Astrocyte (in vitro differentiated cells and primary cell): ENCODE results near the gene KAT2B. TPM values are rescaled to one million over a fixed set of nuclear protein-coding genes. Genes with fewer than 3 reads are reported as not detected.
"Not testable (repeated sequence)": the region's sequence is repeated elsewhere in the genome, so short reads cannot be mapped to it uniquely, and the experiment has no call there.

Experiments
- DNase-seq: peaks from one replicate; pipeline ENCODE4 v3.0.0-alpha.2; 2010; ENCODE audit warnings: low read depth
- FAIRE-seq: peaks from 2 replicates; lab custom pipeline; 2011; peaks lifted over from hg19 to GRCh38; lab: Jason Lieb, UNC
- H2AFZ ChIP-seq: 2 replicates; pipeline ENCODE4 v1.6.0; 2012; ENCODE audit warnings: low read depth, low read length, inconsistent platforms
- H3K27ac ChIP-seq: 2 replicates; pipeline ENCODE4 v1.5.1; 2011; ENCODE audit warnings: low read depth, low read length, inconsistent platforms
- H3K27me3 ChIP-seq: 2 replicates; pipeline ENCODE4 v1.6.0; 2011; ENCODE audit warnings: low read length, inconsistent platforms; ENCODE audit not compliant: insufficient read depth
- H3K36me3 ChIP-seq: 2 replicates; pipeline ENCODE4 v1.5.1; 2011; ENCODE audit warnings: low read length, inconsistent platforms; ENCODE audit not compliant: insufficient read depth
- H3K4me1 ChIP-seq: 2 replicates; pipeline ENCODE4 v1.5.1; 2011; ENCODE audit warnings: low read length, inconsistent platforms; ENCODE audit not compliant: insufficient read depth
- H3K4me2 ChIP-seq: 2 replicates; pipeline ENCODE4 v1.6.0; 2012; ENCODE audit warnings: low read length, inconsistent platforms
- H3K4me3 ChIP-seq: 2 replicates; pipeline ENCODE4 v1.5.1; 2011; ENCODE audit warnings: low read depth, mild to moderate bottlenecking, low read length, inconsistent platforms; ENCODE audit not compliant: insufficient read depth
- H3K79me2 ChIP-seq: 2 replicates; pipeline ENCODE4 v1.6.0; 2012; ENCODE audit warnings: mild to moderate bottlenecking, low read length, inconsistent platforms; ENCODE audit not compliant: insufficient read depth
- H3K9ac ChIP-seq: 2 replicates; pipeline ENCODE4 v1.6.0; 2012; ENCODE audit warnings: mild to moderate bottlenecking, low read length, inconsistent platforms
- H3K9me3 ChIP-seq: 2 replicates; pipeline ENCODE4 v1.5.1; 2012; ENCODE audit warnings: low read depth, mild to moderate bottlenecking, low read length, inconsistent platforms; ENCODE audit not compliant: insufficient read depth
- H4K20me1 ChIP-seq: 2 replicates; pipeline ENCODE4 v1.6.0; 2012; ENCODE audit warnings: low read length, inconsistent platforms; ENCODE audit not compliant: insufficient read depth
- H3K27ac Mint-ChIP-seq: one replicate; pipeline ENCODE4 v1.8.0; 2021; ENCODE audit warnings: mild to moderate bottlenecking, mixed read lengths; ENCODE audit not compliant: unreplicated experiment
- H3K27me3 Mint-ChIP-seq: one replicate; pipeline ENCODE4 v1.8.0; 2021; ENCODE audit warnings: low read depth, mixed read lengths; ENCODE audit not compliant: unreplicated experiment
- H3K36me3 Mint-ChIP-seq: one replicate; pipeline ENCODE4 v1.8.0; 2021; ENCODE audit warnings: low read depth, mixed read lengths; ENCODE audit not compliant: unreplicated experiment
- H3K4me1 Mint-ChIP-seq: one replicate; pipeline ENCODE4 v1.8.0; 2021; ENCODE audit warnings: low read depth, mixed read lengths; ENCODE audit not compliant: unreplicated experiment
- H3K4me3 Mint-ChIP-seq: one replicate; pipeline ENCODE4 v1.8.0; 2021; ENCODE audit warnings: mild to moderate bottlenecking, moderate library complexity, mixed read lengths; ENCODE audit not compliant: unreplicated experiment
- H3K9me3 Mint-ChIP-seq: one replicate; pipeline ENCODE4 v1.8.0; 2021; ENCODE audit warnings: mild to moderate bottlenecking, mixed read lengths; ENCODE audit not compliant: unreplicated experiment
- CTCF ChIP-seq: IDR thresholded peaks from 2 replicates; pipeline ENCODE4 v1.5.1; 2011; ENCODE audit warnings: low read depth, mild to moderate bottlenecking, inconsistent platforms, low read length, moderate library complexity; ENCODE audit not compliant: insufficient read depth
- EZH2 ChIP-seq: IDR thresholded peaks from 2 replicates; pipeline ENCODE4 v1.6.1; 2012; ENCODE audit warnings: mild to moderate bottlenecking, low read length, inconsistent platforms; ENCODE audit not compliant: insufficient read depth
- total RNA-seq: library from RNA; stranded (reverse); gene quantifications from 2 replicates; pipeline ENCODE4 v1.2.1, GENCODE V29; 2021

The KAT2B gene
- total RNA-seq, 1 donor from 2014 or later, result 4.9 TPM

GRCh38 chr3:20012164-20012563 lies 28.1 kb upstream of the KAT2B start, which contains the start of gene PP2D1:
Gene PP2D1 (minus strand): TSS chr3:20012264. CDS start chr3:20012072, 192 bp downstream.
- Mint-ChIP-seq H3K27me3 (no peaks in the 10 kb centered on the region), H3K27ac (no peak within 1 kb of the TSS), H3K36me3 (no peaks in the 10 kb centered on the region), H3K4me1 (no peaks in the 10 kb centered on the region), H3K4me3 (no peak within 1 kb of the TSS), H3K9me3 (no peaks in the 10 kb centered on the region)
- Histone ChIP-seq H3K9me3 (no peaks in the 10 kb centered on the region), H3K27me3 (no peaks in the 10 kb centered on the region), H3K36me3 (no peaks in the 10 kb centered on the region), H4K20me1 (no peaks in the 10 kb centered on the region), H3K9ac (no peak within 1 kb of the TSS), H3K79me2 (no peaks in the 10 kb centered on the region), H3K27ac (no peak within 1 kb of the TSS), H3K4me3 (no peak within 1 kb of the TSS), H2AFZ (no peak within 1 kb of the TSS), H3K4me1 (no peaks in the 10 kb centered on the region), H3K4me2 (no peak within 1 kb of the TSS)
- no peak for FAIRE-seq
- TF ChIP-seq EZH2, result no peak
- TF ChIP-seq CTCF, result no peak
- no peak for DNase-seq

DNA sequence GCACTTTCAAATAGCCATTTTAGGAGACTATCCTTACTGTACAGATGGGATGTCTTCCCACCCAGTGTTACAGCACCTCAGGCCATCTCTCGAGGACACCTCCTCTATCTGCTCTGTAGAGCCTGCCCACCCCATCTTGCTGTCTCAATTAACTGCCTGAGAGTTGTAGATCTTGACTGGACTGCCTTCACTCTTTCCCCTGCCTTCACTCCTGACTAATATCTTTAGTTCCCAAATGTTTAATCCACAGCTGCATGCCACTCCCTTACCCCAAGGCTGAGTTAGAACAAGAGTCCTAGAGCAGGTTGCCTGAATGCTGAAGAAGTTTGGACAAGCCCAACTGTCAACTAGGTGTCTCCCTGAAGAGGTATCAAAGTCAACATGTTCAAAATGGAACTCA lies 26.9 kb upstream of the KAT2B start:
- H3K27me3 Mint-ChIP-seq, result no peaks in the 10 kb centered on the region
- H3K4me3 ChIP-seq, result no peak overlapping the region
- no peaks in the 10 kb centered on the region for H3K9me3 ChIP-seq
- no peaks in the 10 kb centered on the region for H3K4me1 Mint-ChIP-seq
- H2AFZ ChIP-seq, result no peak overlapping the region
- no peaks in the 10 kb centered on the region for H3K9me3 Mint-ChIP-seq
- H3K4me2 ChIP-seq, result no peak overlapping the region
- no peak overlapping the region for H3K4me3 Mint-ChIP-seq
- no peaks in the 10 kb centered on the region for H4K20me1 ChIP-seq
- H3K27ac Mint-ChIP-seq, result no peak overlapping the region
- H3K36me3 ChIP-seq, result no peaks in the 10 kb centered on the region
- no peaks in the 10 kb centered on the region for H3K36me3 Mint-ChIP-seq
- no peak for FAIRE-seq
- no peak for DNase-seq
- TF ChIP-seq EZH2 (no peak), CTCF (no peak)
- H3K79me2 ChIP-seq, result no peaks in the 10 kb centered on the region
- H3K27ac ChIP-seq, result no peak overlapping the region
- H3K9ac ChIP-seq, result no peak overlapping the region
- H3K4me1 ChIP-seq, result no peaks in the 10 kb centered on the region
- H3K27me3 ChIP-seq, result no peaks in the 10 kb centered on the region

DNA sequence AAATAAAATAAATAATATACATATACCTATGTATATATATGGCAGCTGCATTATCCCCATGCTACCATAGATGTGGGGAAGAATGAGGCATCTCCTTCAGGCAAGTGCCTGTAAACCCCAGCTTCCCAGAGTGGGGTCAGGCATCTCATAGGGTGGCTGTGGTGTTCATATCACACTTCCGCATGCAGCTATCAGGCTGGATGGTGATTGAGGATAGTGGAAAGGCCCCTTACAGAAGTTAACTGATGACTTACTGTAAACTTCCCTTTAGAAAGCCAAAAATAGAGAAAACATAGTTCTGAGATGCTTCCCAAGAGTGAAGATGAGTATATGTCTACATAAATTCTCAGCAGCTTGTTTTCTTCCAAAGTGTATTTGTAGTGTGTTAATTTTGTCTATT lies 24.7 kb upstream of the KAT2B start:
- Histone ChIP-seq H3K4me1 (no peaks in the 10 kb centered on the region), H3K4me2 (no peak overlapping the region), H3K27ac (no peak overlapping the region), H3K9ac (no peak overlapping the region), H4K20me1 (no peaks in the 10 kb centered on the region), H3K36me3 (no peaks in the 10 kb centered on the region), H3K79me2 (no peaks in the 10 kb centered on the region), H3K4me3 (no peak overlapping the region), H3K9me3 (no peaks in the 10 kb centered on the region), H3K27me3 (no peaks in the 10 kb centered on the region), H2AFZ (no peak overlapping the region)
- FAIRE-seq (no peak), DNase-seq (no peak)
- Mint-ChIP-seq H3K9me3 (no peaks in the 10 kb centered on the region), H3K4me3 (no peak overlapping the region), H3K27me3 (no peaks in the 10 kb centered on the region), H3K27ac (no peak overlapping the region), H3K36me3 (no peaks in the 10 kb centered on the region), H3K4me1 (no peaks in the 10 kb centered on the region)
- no peak for TF ChIP-seq CTCF
- TF ChIP-seq EZH2, result no peak

GRCh38 chr3:20016076-20016475 lies 24.2 kb upstream of the KAT2B start:
- not testable (repeated sequence) for H3K9ac ChIP-seq, H3K4me2 ChIP-seq, H3K4me3 Mint-ChIP-seq, H4K20me1 ChIP-seq, H3K27me3 Mint-ChIP-seq, DNase-seq, H3K4me3 ChIP-seq, H3K9me3 ChIP-seq, H3K27me3 ChIP-seq, H3K27ac Mint-ChIP-seq, H3K36me3 ChIP-seq, FAIRE-seq, H3K79me2 ChIP-seq, H3K4me1 ChIP-seq, H2AFZ ChIP-seq, H3K4me1 Mint-ChIP-seq, H3K27ac ChIP-seq, H3K9me3 Mint-ChIP-seq, H3K36me3 Mint-ChIP-seq
